Nephron progenitor cell (in vitro differentiated cells): Measurements from ENCODE around the gene EGFR.

ENCODE experiments used
- DNase-seq: peaks from one replicate; pipeline ENCODE4 v3.0.0; 2021
- H3K27ac Mint-ChIP-seq: 2 replicates; pipeline ENCODE4 v1.8.0; 2021; ENCODE audit warnings: mild to moderate bottlenecking, moderate library complexity, mixed read lengths
- H3K27me3 Mint-ChIP-seq: 2 replicates; pipeline ENCODE4 v1.8.0; 2021; ENCODE audit warnings: mild to moderate bottlenecking, low read depth, mixed read lengths; ENCODE audit not compliant: poor library complexity
- H3K36me3 Mint-ChIP-seq: 2 replicates; pipeline ENCODE4 v1.8.0; 2021; ENCODE audit warnings: low read depth, mixed read lengths
- H3K4me1 Mint-ChIP-seq: 2 replicates; pipeline ENCODE4 v1.8.0; 2021; ENCODE audit warnings: mixed read lengths
- H3K4me3 Mint-ChIP-seq: 2 replicates; pipeline ENCODE4 v1.8.0; 2021; ENCODE audit warnings: mild to moderate bottlenecking, moderate library complexity, mixed read lengths
- H3K9me3 Mint-ChIP-seq: 2 replicates; pipeline ENCODE4 v1.8.0; 2021; ENCODE audit warnings: mild to moderate bottlenecking, moderate library complexity, mixed read lengths
- TF ChIP-seq, protein P1 (sequence below): fragments of 200-600 bp; sonication (generic); IDR thresholded peaks from 2 replicates; pipeline ENCODE4 v1.5.0; 2021; ENCODE audit warnings: antibody characterized with exemption

EGFR gene

DNA sequence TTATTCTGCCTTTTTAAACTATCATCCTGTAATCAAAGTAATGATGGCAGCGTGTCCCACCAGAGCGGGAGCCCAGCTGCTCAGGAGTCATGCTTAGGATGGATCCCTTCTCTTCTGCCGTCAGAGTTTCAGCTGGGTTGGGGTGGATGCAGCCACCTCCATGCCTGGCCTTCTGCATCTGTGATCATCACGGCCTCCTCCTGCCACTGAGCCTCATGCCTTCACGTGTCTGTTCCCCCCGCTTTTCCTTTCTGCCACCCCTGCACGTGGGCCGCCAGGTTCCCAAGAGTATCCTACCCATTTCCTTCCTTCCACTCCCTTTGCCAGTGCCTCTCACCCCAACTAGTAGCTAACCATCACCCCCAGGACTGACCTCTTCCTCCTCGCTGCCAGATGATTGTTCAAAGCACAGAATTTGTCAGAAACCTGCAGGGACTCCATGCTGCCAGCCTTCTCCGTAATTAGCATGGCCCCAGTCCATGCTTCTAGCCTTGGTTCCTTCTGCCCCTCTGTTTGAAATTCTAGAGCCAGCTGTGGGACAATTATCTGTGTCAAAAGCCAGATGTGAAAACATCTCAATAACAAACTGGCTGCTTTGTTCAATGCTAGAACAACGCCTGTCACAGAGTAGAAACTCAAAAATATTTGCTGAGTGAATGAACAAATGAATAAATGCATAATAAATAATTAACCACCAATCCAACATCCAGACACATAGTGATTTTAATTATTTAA lies 151.7 kb downstream of the EGFR start:
- H3K4me3 Mint-ChIP-seq, result no peak overlapping the region
- no peak for DNase-seq
- no peak overlapping the region for H3K27ac Mint-ChIP-seq
- TF ChIP-seq, protein P1, sequence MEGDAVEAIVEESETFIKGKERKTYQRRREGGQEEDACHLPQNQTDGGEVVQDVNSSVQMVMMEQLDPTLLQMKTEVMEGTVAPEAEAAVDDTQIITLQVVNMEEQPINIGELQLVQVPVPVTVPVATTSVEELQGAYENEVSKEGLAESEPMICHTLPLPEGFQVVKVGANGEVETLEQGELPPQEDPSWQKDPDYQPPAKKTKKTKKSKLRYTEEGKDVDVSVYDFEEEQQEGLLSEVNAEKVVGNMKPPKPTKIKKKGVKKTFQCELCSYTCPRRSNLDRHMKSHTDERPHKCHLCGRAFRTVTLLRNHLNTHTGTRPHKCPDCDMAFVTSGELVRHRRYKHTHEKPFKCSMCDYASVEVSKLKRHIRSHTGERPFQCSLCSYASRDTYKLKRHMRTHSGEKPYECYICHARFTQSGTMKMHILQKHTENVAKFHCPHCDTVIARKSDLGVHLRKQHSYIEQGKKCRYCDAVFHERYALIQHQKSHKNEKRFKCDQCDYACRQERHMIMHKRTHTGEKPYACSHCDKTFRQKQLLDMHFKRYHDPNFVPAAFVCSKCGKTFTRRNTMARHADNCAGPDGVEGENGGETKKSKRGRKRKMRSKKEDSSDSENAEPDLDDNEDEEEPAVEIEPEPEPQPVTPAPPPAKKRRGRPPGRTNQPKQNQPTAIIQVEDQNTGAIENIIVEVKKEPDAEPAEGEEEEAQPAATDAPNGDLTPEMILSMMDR, result no peak
- H3K36me3 Mint-ChIP-seq, result no peaks in the 10 kb centered on the region
- H3K4me1 Mint-ChIP-seq, result peaks cover 11% of the 10 kb centered on the region
- no peaks in the 10 kb centered on the region for H3K9me3 Mint-ChIP-seq
- H3K27me3 Mint-ChIP-seq, result peaks cover 15% of the 10 kb centered on the region

DNA sequence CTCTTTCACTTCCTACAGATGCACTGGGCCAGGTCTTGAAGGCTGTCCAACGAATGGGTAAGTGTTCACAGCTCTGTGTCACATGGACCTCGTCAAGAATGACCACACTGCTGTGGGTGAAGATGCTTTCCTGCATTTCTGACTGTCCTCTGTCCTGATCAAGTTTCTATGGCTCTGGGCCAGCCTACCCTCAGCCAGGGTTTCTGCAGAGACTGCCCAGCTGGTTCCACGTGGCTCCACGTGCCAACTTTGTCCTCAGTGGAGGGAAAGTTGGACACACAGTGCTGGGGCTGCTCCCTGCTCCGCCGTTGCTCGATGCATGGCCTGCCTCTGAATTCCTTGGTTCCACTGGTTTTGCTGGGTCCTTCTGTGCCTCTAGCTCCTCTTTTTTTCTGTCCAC lies 152.3 kb downstream of the EGFR start:
- Mint-ChIP-seq H3K4me3 (no peak overlapping the region), H3K36me3 (no peaks in the 10 kb centered on the region), H3K27me3 (peaks cover 15% of the 10 kb centered on the region), H3K4me1 (peaks cover 11% of the 10 kb centered on the region), H3K9me3 (no peaks in the 10 kb centered on the region), H3K27ac (peak overlapping the region; percentile 49)
- TF ChIP-seq, protein P1, result no peak
- no peak for DNase-seq

DNA sequence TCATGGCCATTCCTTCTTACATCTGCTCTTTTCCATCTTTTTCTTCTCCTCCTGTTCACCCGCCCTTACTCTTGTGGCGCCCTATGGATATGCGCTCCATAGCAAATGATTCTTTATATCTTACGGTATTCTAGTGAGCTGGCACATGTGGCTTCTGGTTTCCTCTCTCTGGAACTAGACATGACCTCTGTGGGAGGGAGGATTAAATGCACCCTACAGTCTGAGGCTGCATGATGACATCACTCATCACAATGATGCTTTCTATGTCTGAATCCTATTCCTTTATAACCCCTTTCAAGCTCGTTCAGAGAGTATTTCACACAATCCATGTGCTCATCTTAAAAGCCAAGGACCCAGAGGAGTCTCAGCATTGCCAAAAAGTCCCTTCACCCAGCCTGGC lies 153.3 kb downstream of the EGFR start:
- TF ChIP-seq, protein P1, result no peak

DNA sequence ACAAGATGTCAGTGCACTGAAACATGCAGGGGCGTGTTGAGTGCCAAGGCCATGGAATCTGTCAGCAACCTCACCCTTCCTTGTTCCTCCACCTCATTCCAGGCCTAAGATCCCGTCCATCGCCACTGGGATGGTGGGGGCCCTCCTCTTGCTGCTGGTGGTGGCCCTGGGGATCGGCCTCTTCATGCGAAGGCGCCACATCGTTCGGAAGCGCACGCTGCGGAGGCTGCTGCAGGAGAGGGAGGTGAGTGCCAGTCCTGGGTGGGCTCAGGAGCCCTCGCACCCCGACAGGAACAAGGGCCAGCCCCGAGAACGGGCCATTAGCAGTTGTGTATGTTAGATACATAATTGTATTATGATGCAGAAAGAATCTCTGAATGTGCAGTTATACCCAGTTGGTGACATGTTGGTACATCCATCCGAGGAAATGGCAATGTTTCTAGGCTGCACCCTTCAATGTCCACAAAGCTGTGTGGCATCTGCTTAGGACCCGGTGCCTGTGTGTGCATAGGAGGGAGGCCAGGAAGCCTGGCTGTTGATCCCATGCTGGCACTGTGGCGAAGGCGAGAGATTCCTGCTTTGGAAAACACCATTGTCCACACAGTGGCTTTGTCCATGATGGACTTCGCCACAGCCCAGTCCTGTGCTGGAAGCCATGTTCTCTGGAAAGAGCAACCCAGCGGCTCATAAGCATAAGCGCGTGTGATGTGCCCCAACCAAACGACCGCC lies 154.2 kb downstream of the EGFR start:
- H3K9me3 Mint-ChIP-seq, result no peaks in the 10 kb centered on the region
- H3K4me1 Mint-ChIP-seq, result peaks cover 23% of the 10 kb centered on the region
- H3K4me3 Mint-ChIP-seq, result no peak overlapping the region
- no peaks in the 10 kb centered on the region for H3K36me3 Mint-ChIP-seq
- no peak for DNase-seq
- peaks cover 18% of the 10 kb centered on the region for H3K27me3 Mint-ChIP-seq
- TF ChIP-seq, protein P1, result no peak
- no peak overlapping the region for H3K27ac Mint-ChIP-seq

More for the DNA sequence above, 153.3 kb downstream of the EGFR start:
- no peaks in the 10 kb centered on the region for H3K9me3 Mint-ChIP-seq
- no peak overlapping the region for H3K4me3 Mint-ChIP-seq
- peaks cover 14% of the 10 kb centered on the region for H3K4me1 Mint-ChIP-seq
- H3K27ac Mint-ChIP-seq, result peak overlapping the region; percentile 52
- H3K27me3 Mint-ChIP-seq, result peaks cover 15% of the 10 kb centered on the region
- DNase-seq, result no peak
- no peaks in the 10 kb centered on the region for H3K36me3 Mint-ChIP-seq

DNA sequence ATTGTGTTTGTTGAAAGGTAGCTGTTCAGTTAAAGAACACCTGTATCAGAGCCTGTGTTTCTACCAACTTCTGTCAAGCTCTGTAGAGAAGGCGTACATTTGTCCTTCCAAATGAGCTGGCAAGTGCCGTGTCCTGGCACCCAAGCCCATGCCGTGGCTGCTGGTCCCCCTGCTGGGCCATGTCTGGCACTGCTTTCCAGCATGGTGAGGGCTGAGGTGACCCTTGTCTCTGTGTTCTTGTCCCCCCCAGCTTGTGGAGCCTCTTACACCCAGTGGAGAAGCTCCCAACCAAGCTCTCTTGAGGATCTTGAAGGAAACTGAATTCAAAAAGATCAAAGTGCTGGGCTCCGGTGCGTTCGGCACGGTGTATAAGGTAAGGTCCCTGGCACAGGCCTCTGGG lies 154.9 kb downstream of the EGFR start:
- H3K4me1 Mint-ChIP-seq, result peaks cover 30% of the 10 kb centered on the region
- peaks cover 16% of the 10 kb centered on the region for H3K27me3 Mint-ChIP-seq
- H3K36me3 Mint-ChIP-seq, result no peaks in the 10 kb centered on the region
- no peaks in the 10 kb centered on the region for H3K9me3 Mint-ChIP-seq
- no peak overlapping the region for H3K4me3 Mint-ChIP-seq
- TF ChIP-seq, protein P1, result no peak
- H3K27ac Mint-ChIP-seq, result no peak overlapping the region
- no peak for DNase-seq
